K562 (cell line): Measurements from ENCODE around the gene CDT1. TPM values are rescaled to one million over a fixed set of nuclear protein-coding genes. Genes with fewer than 3 reads are reported as not detected.
A peak's percentile ranks its signal among the peaks of the same experiment; 100 is the strongest.

Experiments used
- CBFA2T2 ChIP-seq: fragments of 450-650 bp; conservative IDR thresholded peaks from 2 replicates; pipeline ENCODE4 v1.6.1; 2017; ENCODE audit warnings: mild to moderate bottlenecking
- CGGBP1 ChIP-seq: fragments of 250-450 bp; sonication (Bioruptor Pico); IDR thresholded peaks from 2 replicates; pipeline ENCODE4 v1.9.0; 2021; ENCODE audit warnings: mild to moderate bottlenecking
- CHD2 ChIP-seq: IDR thresholded peaks from 2 replicates; pipeline ENCODE4 v1.6.1; 2011; ENCODE audit warnings: low read depth, low read length
- GATA2 ChIP-seq: sonication (generic); formaldehyde crosslinking; IDR thresholded peaks from 2 replicates; pipeline ENCODE4 v1.4.0; 2020; ENCODE audit warnings: mild to moderate bottlenecking, missing genetic modification reagents
- HMG20B ChIP-seq: fragments of 250-450 bp; sonication (Bioruptor Pico); IDR thresholded peaks from 2 replicates; pipeline ENCODE4 v1.5.0; 2021; ENCODE audit warnings: mild to moderate bottlenecking
- HOMEZ ChIP-seq: fragments of 250-450 bp; sonication (Bioruptor Pico); IDR thresholded peaks from 2 replicates; pipeline ENCODE4 v1.4.0; 2020; ENCODE audit warnings: mild to moderate bottlenecking, moderate library complexity
- ID3 ChIP-seq, 2 experiments: fragments of 250-450 bp in 1 of 2; fragments of 450-650 bp in 1 of 2; sonication (Bioruptor Pico) in 1 of 2; IDR thresholded peaks; 2 replicates each; pipeline versions ENCODE4 v1.6.1 to v1.8.0; 2016 to 2021; ENCODE audit warnings: mild to moderate bottlenecking in 2 of 2, moderate library complexity in 2 of 2, missing compliant biosample characterization in 1 of 2, missing genetic modification characterization in 1 of 2
- KAT2B ChIP-seq: IDR thresholded peaks from one replicate; pipeline ENCODE4 v1.6.1; 2012; ENCODE audit warnings: low read depth, mild to moderate bottlenecking, control low read depth, inconsistent platforms, low read length, moderate library complexity
- L3MBTL2 ChIP-seq: fragments of 450-650 bp; IDR thresholded peaks from 2 replicates; pipeline ENCODE4 v1.6.1; 2016; ENCODE audit warnings: mild to moderate bottlenecking, moderate library complexity
- MCM3 ChIP-seq: fragments of 450-650 bp; IDR thresholded peaks from 2 replicates; pipeline ENCODE4 v1.6.1; 2016
- NBN ChIP-seq: fragments of 450-650 bp; IDR thresholded peaks from 2 replicates; pipeline ENCODE4 v1.6.1; 2016; ENCODE audit warnings: low read depth, mild to moderate bottlenecking
- PHB ChIP-seq: fragments of 250-450 bp; sonication (Bioruptor Pico); IDR thresholded peaks from 2 replicates; pipeline ENCODE4 v1.5.0; 2021
- POLR3G ChIP-seq: IDR thresholded peaks from 2 replicates; pipeline ENCODE4 v1.6.1; 2011; ENCODE audit not compliant: insufficient read length, insufficient replicate concordance; ENCODE audit errors: extremely low read depth
- PRDM10 ChIP-seq: fragments of 450-650 bp; IDR thresholded peaks from 2 replicates; pipeline ENCODE4 v1.6.1; 2018; ENCODE audit not compliant: partially characterized antibody
- SMARCB1 ChIP-seq: IDR thresholded peaks from 2 replicates; pipeline ENCODE4 v1.6.1; 2011; ENCODE audit warnings: improper control_type of control experiment, low read depth; ENCODE audit not compliant: insufficient read length
- STAT5B ChIP-seq: fragments of 250-450 bp; sonication (Bioruptor Pico); IDR thresholded peaks from 2 replicates; pipeline ENCODE4 v1.8.0; 2021; ENCODE audit warnings: mild to moderate bottlenecking, inconsistent platforms
- ZNF12 ChIP-seq: sonication (generic); formaldehyde crosslinking; IDR thresholded peaks from 2 replicates; pipeline ENCODE4 v1.4.0; 2020; ENCODE audit warnings: mild to moderate bottlenecking, missing genetic modification reagents
- ZNF124 ChIP-seq: sonication (generic); formaldehyde crosslinking; IDR thresholded peaks from 2 replicates; pipeline ENCODE4 v1.8.1; 2022; ENCODE audit warnings: missing genetic modification reagents
- ZNF449 ChIP-seq: fragments of 250-450 bp; sonication (Bioruptor Pico); IDR thresholded peaks from 2 replicates; pipeline ENCODE4 v1.8.0; 2022; ENCODE audit warnings: moderate library complexity, mild to moderate bottlenecking, inconsistent platforms
- ZNF551 ChIP-seq: fragments of 250-450 bp; sonication (Bioruptor Pico); IDR thresholded peaks from 2 replicates; pipeline ENCODE4 v1.5.0; 2021; ENCODE audit warnings: mild to moderate bottlenecking, moderate library complexity
- ZNF778 ChIP-seq: fragments of 450-650 bp; formaldehyde crosslinking; IDR thresholded peaks from 2 replicates; pipeline ENCODE4 v1.4.0; 2020; ENCODE audit warnings: mild to moderate bottlenecking, moderate library complexity
- polyA plus RNA-seq, 8 experiments: library from polyadenylated mRNA; depleted of rRNA in 4 of 8; stranded (reverse) in 5 of 8; unstranded in 3 of 8; fragments of >200 nt; fragmentation: Nextera tagmentation in 2 of 8; fragmentation: Illumina TruSeq in 1 of 8; extraction: Ambion mirVana in 2 of 8; extraction: Trizol in 1 of 8; gene quantifications; 2 replicates each; pipeline versions ENCODE4 v1.2.1 to v1.2.3, GENCODE V29; 2011 to 2014; ENCODE audit warnings: inconsistent platforms in 1 of 8, missing spikeins in 1 of 8
- total RNA-seq, 7 experiments: library from RNA; depleted of rRNA in 6 of 7; stranded (reverse); fragments of >200 nt in 6 of 7; fragmentation: Illumina TruSeq in 2 of 7; extraction: Trizol in 2 of 7; gene quantifications; 2 replicates each; pipeline versions ENCODE4 v1.2.1 to v1.2.3, GENCODE V29; 2011 to 2021; ENCODE audit warnings: low replicate concordance in 1 of 7

Gene CDT1
- total and polyA plus RNA-seq, 9 of the 15 experiments (the other 6 are each of a cell fraction or from before 2014, with no cell fraction given), result 0.92 to 178 (median 14.2) TPM

GRCh38 chr16:88770461-88771293 lies 32.9 kb upstream of the CDT1 start (continued):
- TF ChIP-seq PRDM10 (peak; percentile 81), ID3 (CRISPR knock-in tag; IDR thresholded peaks at IDR 0.05) (no peak), ID3 (tag; IDR thresholded peaks at IDR 0.05) (no peak; the same call in 1 of the 2 replicates), GATA2 (peak; percentile 86), CGGBP1 (CRISPR knock-in tag) (no peak), ZNF778 (CRISPR knock-in tag) (no peak), L3MBTL2 (peak; percentile 98), STAT5B (CRISPR knock-in tag) (no peak), KAT2B (no peak), ZNF124 (CRISPR knock-in tag) (no peak), ZNF449 (CRISPR knock-in tag) (no peak), HOMEZ (CRISPR knock-in tag) (no peak), PHB (CRISPR knock-in tag) (peak; percentile 32; the same call in 1 of the 2 replicates), SMARCB1 (no peak), CBFA2T2 (peak; percentile 36), ZNF12 (CRISPR knock-in tag) (no peak), POLR3G (no peak), NBN (peak; percentile 96), MCM3 (no peak), CHD2 (no peak), HMG20B (CRISPR knock-in tag) (no peak), ZNF551 (no peak)
